Motor neuron (in vitro differentiated cells): ENCODE data around the gene UGT1A7. TPM values are rescaled to one million over a fixed set of nuclear protein-coding genes. Genes with fewer than 3 reads are reported as not detected.

Source experiments
- ATAC-seq, 8 experiments: fragments of 200-7000 bp; cut with Tn5 transposase; replicated peaks in 6 of 8; 2 replicates each; pipeline ENCODE4 v1.8.0; 2021; ENCODE audit warnings: mild to moderate bottlenecking in 8 of 8, moderate library complexity in 8 of 8
- H3K27ac ChIP-seq, 2 donors: fragments of 250-450 bp; sonication (Bioruptor Pico); 2 replicates each; pipeline ENCODE4 v1.9.0; 2021; ENCODE audit warnings: antibody characterized with exemption in 2 of 2, mild to moderate bottlenecking in 2 of 2, moderate library complexity in 1 of 2
- H3K4me1 ChIP-seq, 2 donors: fragments of 250-450 bp; sonication (Bioruptor Pico); replicated peaks in 1 of 2; 2 replicates each; pipeline ENCODE4 v1.6.1; 2021; ENCODE audit warnings: antibody characterized with exemption in 2 of 2, mild to moderate bottlenecking in 2 of 2, moderate library complexity in 1 of 2
- H3K4me3 ChIP-seq, 5 donors: fragments of 250-450 bp; sonication (Bioruptor Pico); 2 replicates each; pipeline ENCODE4 v1.9.0; 2021; ENCODE audit warnings: antibody characterized with exemption in 5 of 5, mild to moderate bottlenecking in 5 of 5, moderate library complexity in 4 of 5
- WGBS, 10 experiments: fragments of 450-650 bp; shearing (Covaris generic); methylation state at CpG; one replicate each; pipeline ENCODE4 v1.0.0; 2022; 5-methylcytosine and 5-hydroxymethylcytosine counted together
- in situ Hi-C, 9 experiments: fragments of 400-800 bp; cut with MboI; loops; one replicate each; pipeline ENCODE4 v1.15.0; 2021; ENCODE audit warnings: low sequenced_read_pairs in 9 of 9, low pct_unique_long_range_greater_than_20kb in 2 of 9; ENCODE audit not compliant: unreplicated experiment in 9 of 9
- total RNA-seq, 8 experiments: library from RNA; unstranded; fragments of 300-600 nt; gene quantifications; 2 replicates each; pipeline versions ENCODE4 v1.2.3 to v1.2.4, GENCODE V29; 2022

UGT1A7 gene
- total RNA-seq, 8 experiments from 2014 or later = 0.09 to 41.0 (median 0.82) TPM; not detected in 2

- in situ Hi-C loops = no loop called here
- WGBS, 10 experiments = 0 to 63% (median 37%) methylated on average over 1 to 2 of the region's 2 CpGs; no CpG with 5 or more reads in 5 of the 10 experiments
Observed at GRCh38 chr2:233816334-233816733, 134.6 kb downstream of the UGT1A7 start.

GRCh38 chr2:233816771-233817170 lies 135.1 kb downstream of the UGT1A7 start:
- 17 to 89% (median 51%) methylated on average over 1 to 4 of the region's 4 CpGs; no CpG with 5 or more reads in 6 of the 10 experiments for WGBS, 10 experiments
- in situ Hi-C loops = no loop called here
- no peak overlapping the region for H3K27ac ChIP-seq
- H3K4me3 ChIP-seq = no peak overlapping the region
- peaks cover 0 to 6% of the 10 kb centered on the region in 2 donors for H3K4me1 ChIP-seq
- peak in 1 of 8 experiments; percentile 4 for ATAC-seq

More at GRCh38 chr2:233816334-233816733, 134.6 kb downstream of the UGT1A7 start:
- H3K4me3 ChIP-seq = no peak overlapping the region
- peaks cover 0 to 6% of the 10 kb centered on the region in 2 donors for H3K4me1 ChIP-seq
- peak in 1 of 8 experiments; percentile 47 for ATAC-seq
- H3K27ac ChIP-seq = no peak overlapping the region

GRCh38 chr2:233817361-233817911 lies 135.7 kb downstream of the UGT1A7 start:
- no peak overlapping the region for H3K27ac ChIP-seq
- in situ Hi-C loops = no loop called here
- H3K4me1 ChIP-seq = peaks cover 0 to 6% of the 10 kb centered on the region in 2 donors
- ATAC-seq = peak in 1 of 8 experiments; percentile 11
- 52 to 100% (median 57%) methylated on average over 2 to 3 of the region's 3 CpGs; no CpG with 5 or more reads in 7 of the 10 experiments for WGBS, 10 experiments
- no peak overlapping the region for H3K4me3 ChIP-seq

DNA sequence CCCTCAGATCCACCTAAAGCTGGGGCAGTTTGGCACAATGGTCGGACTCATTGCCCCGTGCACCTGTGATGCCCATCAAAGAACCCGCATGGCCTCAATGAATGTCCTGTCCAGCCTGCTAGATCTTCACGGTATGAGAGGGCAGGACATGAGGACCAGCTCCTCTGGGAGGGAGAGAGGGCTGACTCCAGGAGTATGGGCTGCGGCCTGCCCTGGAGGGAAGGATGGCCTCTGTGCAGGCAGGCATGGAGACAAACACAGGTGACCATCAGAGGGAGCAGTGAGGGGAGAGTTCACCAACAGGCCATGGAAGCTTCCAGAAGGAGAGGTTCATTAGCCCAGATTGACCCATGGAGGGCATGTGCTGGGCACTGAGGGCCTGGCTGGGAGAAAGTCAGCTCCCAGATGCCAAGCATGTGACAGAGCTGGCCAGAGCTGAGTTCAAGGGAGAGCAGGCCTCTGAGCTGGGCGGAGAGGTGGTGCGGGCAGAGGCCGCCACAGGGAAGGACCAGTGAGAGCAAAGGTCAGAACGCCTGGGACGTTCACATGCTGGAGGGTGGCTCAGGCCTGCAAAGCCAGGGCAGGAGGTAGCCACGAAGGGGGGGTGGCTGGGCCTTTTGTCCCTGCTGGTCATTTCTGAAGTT lies 136.4 kb downstream of the UGT1A7 start:
- 17 to 100% (median 81%) methylated on average over 1 to 7 of the region's 11 CpGs; no CpG with 5 or more reads in 4 of the 10 experiments for WGBS, 10 experiments
- in situ Hi-C loops = no loop called here
- H3K4me1 ChIP-seq = peaks cover 0 to 6% of the 10 kb centered on the region in 2 donors
- no peak overlapping the region for H3K27ac ChIP-seq
- H3K4me3 ChIP-seq = no peak overlapping the region
- no peak for ATAC-seq

DNA sequence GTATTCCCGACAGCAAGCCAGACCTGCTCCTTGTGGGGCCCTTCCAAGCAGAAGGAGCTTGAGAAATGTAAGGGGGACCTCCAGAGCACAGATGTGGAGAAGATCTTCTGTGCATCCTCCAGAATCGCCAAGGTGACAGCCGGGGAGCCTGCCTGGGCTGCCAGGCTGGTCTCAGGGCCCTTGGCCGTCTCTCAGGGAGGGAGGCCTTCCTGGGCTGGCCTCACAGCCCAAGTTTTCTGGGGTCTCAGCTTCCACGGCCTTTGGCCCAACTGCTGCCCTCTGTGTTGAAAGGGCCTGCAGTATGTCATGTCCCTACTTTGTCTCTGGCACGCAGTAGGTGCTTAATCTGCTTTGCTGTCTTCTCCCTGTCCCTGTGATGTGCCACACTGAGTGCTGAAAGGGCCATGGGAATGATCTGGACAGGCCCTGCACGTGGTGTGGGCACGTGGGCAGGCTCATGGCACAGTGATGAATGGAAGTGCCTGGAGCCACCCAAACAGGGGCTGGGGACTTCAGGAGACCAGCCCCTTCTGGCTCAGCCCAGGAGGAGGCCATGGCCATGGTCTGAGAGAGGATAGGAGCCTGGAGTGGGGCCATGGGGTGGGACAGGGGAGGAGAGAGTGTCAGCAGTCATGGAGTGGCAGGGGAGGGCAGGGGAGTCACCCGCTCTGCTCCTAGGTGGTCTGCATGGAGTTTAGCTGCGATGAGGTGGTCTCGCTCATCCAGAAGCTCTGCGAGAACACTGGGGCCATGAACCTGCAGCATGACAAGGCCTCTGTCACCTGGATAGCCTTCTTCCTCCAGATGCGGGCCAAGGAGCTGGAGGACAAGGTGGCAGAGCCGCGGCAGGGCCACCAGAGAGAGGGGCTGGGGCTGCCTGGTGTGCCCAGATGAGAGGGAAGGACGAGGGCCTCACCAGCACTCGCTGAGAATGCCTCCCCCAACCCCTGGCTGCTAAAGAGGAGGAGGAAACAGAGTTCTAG lies 137.2 kb downstream of the UGT1A7 start:
- peaks cover 0 to 6% of the 10 kb centered on the region in 2 donors for H3K4me1 ChIP-seq
- 25 to 100% (median 60%) methylated on average over 1 to 3 of the region's 17 CpGs; no CpG with 5 or more reads in 3 of the 10 experiments for WGBS, 10 experiments
- no peak overlapping the region for H3K27ac ChIP-seq
- in situ Hi-C loops = no loop called here
- ATAC-seq = no peak
- H3K4me3 ChIP-seq = no peak overlapping the region

DNA sequence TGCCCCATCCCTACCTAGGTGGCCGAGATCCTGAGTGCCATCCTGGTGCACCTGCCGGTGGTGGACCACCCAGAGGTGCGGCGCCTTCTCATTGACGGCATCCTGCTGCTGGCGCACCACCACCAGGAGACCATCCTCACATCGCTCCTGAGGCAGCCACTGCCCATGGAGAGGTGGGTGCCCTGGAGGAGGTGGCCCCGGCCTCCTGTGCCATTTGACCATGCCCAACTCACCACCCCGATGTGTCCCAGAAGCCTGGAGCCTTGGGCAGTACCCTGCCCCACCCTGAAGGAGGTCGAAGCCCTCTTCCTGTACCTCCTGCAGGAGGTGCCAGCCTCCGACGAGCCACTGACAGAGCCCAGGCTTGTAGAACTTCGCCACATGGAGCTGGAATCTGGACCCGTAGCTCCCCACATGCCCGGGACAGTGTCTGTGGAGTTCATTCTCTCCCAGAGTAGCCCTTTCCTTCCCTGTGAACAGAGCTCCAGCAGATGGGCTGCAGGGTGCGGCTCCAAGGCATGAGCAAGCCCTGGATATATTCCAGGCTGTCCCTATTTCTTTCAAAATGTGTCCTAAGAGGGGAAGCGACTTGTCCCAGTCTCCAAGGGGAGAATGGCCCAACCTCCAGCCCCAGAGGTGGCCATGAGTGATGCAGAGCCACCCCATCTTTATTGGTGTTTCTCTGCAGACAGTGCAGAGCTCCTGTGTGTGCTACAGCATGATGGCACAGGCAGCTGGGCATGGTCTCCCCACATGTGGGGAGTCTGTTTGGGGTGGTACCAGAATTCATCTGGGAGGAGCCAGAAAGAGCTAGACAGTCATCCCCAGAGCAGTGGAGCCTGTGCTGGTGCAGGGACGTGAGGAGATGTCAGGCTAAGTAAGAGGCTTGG lies 138.4 kb downstream of the UGT1A7 start:
- ATAC-seq = peak in 3 of 8 experiments; percentile 44 to 83 (median 72)
- H3K4me1 ChIP-seq = peaks cover 0 to 6% of the 10 kb centered on the region in 2 donors
- no peak overlapping the region for H3K27ac ChIP-seq
- WGBS, 10 experiments = 0 to 50% (median 15%) methylated on average over 1 to 3 of the region's 18 CpGs; no CpG with 5 or more reads in 6 of the 10 experiments
- no peak overlapping the region for H3K4me3 ChIP-seq
- in situ Hi-C loops = no loop called here

DNA sequence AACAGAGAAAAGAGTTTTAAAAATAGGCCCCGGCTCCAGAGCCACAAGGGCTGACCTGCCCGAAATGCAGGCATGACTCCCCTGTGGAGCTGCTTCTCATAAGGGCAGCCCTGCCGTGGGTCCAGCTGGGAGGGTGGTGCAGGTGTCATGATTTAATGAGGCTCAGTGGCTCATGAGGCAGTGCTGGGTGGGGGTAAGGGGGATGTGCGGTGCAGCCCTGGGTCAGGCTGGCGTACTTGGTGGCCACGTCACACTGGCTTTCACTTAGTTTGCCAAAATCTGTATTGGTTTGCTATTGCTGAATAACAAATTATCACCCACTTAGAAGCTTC lies 139.0 kb downstream of the UGT1A7 start:
- no peak for ATAC-seq
- Histone ChIP-seq H3K4me1 (peaks cover 0 to 6% of the 10 kb centered on the region in 2 donors), H3K4me3 (no peak overlapping the region), H3K27ac (no peak overlapping the region)
- in situ Hi-C loops = no loop called here
- WGBS, 10 experiments = 76 to 80% (median 80%) methylated on average over 1 to 4 of the region's 6 CpGs; no CpG with 5 or more reads in 7 of the 10 experiments

DNA sequence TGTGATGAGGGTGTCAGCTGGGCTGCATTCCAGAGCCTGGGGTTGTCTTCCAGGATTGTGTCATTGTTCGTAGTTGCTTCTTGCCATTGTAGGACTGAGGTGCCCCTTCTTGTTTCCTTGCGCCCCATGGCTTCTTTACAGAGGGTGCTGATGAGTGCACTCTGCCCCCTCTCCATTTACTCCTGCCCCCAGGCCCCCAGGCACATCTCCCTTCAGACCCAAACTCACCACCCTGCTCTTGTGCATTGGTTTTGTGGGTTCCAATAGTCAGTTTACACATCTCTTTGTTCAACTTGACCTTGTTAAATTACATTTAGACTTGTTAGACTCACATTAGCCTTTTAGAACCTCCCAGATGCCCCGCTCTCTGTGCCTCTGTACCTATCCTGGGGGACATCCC lies 139.5 kb downstream of the UGT1A7 start:
- Histone ChIP-seq H3K27ac (no peak overlapping the region), H3K4me3 (no peak overlapping the region), H3K4me1 (peaks cover 0 to 6% of the 10 kb centered on the region in 2 donors)
- in situ Hi-C loops = no loop called here
- 80 to 100% (median 100%) methylated on average over 1 of the region's 3 CpGs; no CpG with 5 or more reads in 7 of the 10 experiments for WGBS, 10 experiments
- ATAC-seq = no peak

GRCh38 chr2:233821709-233822100 lies 140.0 kb downstream of the UGT1A7 start:
- WGBS, 10 experiments = 60 to 89% (median 82%) methylated on average over 1 to 7 of the region's 8 CpGs; no CpG with 5 or more reads in 7 of the 10 experiments
- ATAC-seq = no peak
- H3K4me3 ChIP-seq = no peak overlapping the region
- in situ Hi-C loops = no loop called here
- H3K4me1 ChIP-seq = peaks cover 0 to 2% of the 10 kb centered on the region in 2 donors
- no peak overlapping the region for H3K27ac ChIP-seq

- Histone ChIP-seq H3K27ac (no peak overlapping the region), H3K4me3 (no peak overlapping the region), H3K4me1 (no peaks in the 10 kb centered on the region)
- WGBS, 10 experiments = 63 to 100% (median 92%) methylated on average over 1 to 3 of the region's 21 CpGs; no CpG with 5 or more reads in 5 of the 10 experiments
- in situ Hi-C loops = no loop called here
- no peak for ATAC-seq
Observed at GRCh38 chr2:233822101-233822771, 140.5 kb downstream of the UGT1A7 start.
